ENCODE measurements around the gene RHOF.

The RHOF gene

GRCh38 chr12:121799842-121800693 lies 6.6 kb upstream of the RHOF start:
- TF ChIP-seq, protein P1, sequence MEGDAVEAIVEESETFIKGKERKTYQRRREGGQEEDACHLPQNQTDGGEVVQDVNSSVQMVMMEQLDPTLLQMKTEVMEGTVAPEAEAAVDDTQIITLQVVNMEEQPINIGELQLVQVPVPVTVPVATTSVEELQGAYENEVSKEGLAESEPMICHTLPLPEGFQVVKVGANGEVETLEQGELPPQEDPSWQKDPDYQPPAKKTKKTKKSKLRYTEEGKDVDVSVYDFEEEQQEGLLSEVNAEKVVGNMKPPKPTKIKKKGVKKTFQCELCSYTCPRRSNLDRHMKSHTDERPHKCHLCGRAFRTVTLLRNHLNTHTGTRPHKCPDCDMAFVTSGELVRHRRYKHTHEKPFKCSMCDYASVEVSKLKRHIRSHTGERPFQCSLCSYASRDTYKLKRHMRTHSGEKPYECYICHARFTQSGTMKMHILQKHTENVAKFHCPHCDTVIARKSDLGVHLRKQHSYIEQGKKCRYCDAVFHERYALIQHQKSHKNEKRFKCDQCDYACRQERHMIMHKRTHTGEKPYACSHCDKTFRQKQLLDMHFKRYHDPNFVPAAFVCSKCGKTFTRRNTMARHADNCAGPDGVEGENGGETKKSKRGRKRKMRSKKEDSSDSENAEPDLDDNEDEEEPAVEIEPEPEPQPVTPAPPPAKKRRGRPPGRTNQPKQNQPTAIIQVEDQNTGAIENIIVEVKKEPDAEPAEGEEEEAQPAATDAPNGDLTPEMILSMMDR (IDR thresholded peaks at IDR 0.05) = no peak
- peak; percentile 93 for DNase-seq (ENCODE audit: low spot score)

GRCh38 chr12:121799156-121799841 lies 5.8 kb upstream of the RHOF start:
- H3K4me3 ChIP-seq = peak overlapping the region; percentile 94
- TF ChIP-seq, protein P1 (IDR thresholded peaks at IDR 0.05) = no peak
- no peak for DNase-seq (ENCODE audit: low spot score)
- H3K27ac ChIP-seq = peak overlapping the region; percentile 100

More at GRCh38 chr12:121799842-121800693, 6.6 kb upstream of the RHOF start:
- peak overlapping the region; percentile 94 for H3K4me3 ChIP-seq
- H3K27ac ChIP-seq = peak overlapping the region; percentile 100

DNA sequence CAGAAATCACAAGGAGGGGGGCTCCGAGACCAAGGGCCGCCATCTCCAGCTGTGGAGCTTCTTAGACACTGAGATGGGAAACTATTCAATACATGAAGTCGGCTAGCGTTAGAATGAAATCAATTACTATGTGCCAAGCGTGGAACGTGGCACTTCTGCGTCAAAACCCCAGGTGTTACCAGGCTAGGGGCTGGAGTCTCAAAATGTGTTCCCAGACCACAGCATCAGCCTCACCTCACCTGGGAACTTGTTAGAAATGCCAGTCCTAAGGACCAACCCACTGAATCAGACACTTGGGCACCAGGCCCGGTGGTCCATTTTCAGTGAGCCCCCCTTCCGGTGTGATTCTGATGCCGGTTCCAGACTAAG lies 5.3 kb upstream of the RHOF start:
- no peak for DNase-seq (ENCODE audit: low spot score)
- TF ChIP-seq, protein P1 (IDR thresholded peaks at IDR 0.05) = no peak
- Histone ChIP-seq H3K27ac (peak overlapping the region; percentile 100), H3K4me3 (peak overlapping the region; percentile 94)

DNA sequence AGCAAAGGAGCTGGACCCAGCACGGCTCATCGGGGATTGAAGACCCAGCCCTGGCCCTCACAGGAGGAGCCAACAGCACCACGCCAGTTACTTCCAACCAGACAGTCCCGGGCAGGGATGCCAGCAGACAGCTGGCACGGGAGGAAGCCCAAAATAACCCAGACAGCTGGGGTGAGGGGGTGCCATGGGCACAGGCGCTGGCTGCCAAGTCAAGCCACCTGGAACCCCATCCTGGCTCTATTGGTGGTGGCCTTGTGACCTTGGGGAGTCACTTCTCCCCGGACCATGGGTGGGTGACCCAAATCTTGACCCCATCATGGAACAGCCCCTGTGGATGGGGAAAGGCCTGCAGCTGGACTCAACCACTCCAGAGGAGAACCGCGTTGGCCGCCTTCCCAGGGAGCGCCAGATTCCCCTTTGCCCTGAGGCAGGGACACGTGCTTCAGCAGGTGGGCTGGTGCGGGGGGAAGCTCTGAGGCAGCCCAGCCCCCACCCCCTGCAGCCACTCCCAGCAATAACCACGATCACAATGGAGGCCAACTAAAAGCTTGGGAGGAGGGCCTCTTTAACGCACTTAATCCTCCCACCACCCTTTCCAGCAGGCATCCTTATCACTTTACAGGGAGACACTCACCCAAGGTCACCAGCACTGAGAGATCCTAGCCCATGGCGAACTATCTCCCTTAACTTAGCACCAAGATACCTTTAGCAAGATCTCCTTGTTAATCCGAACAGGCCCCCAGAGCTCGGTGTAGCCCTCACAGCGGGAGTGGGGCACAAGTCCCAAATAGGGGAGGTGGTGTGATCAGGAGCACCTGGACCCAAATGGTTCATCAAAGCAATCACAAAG lies 4.7 kb upstream of the RHOF start:
- no peak for DNase-seq (ENCODE audit: low spot score)
- TF ChIP-seq, protein P1 (IDR thresholded peaks at IDR 0.05) = no peak
- Histone ChIP-seq H3K4me3 (peak overlapping the region; percentile 94), H3K27ac (peak overlapping the region; percentile 100)

DNA sequence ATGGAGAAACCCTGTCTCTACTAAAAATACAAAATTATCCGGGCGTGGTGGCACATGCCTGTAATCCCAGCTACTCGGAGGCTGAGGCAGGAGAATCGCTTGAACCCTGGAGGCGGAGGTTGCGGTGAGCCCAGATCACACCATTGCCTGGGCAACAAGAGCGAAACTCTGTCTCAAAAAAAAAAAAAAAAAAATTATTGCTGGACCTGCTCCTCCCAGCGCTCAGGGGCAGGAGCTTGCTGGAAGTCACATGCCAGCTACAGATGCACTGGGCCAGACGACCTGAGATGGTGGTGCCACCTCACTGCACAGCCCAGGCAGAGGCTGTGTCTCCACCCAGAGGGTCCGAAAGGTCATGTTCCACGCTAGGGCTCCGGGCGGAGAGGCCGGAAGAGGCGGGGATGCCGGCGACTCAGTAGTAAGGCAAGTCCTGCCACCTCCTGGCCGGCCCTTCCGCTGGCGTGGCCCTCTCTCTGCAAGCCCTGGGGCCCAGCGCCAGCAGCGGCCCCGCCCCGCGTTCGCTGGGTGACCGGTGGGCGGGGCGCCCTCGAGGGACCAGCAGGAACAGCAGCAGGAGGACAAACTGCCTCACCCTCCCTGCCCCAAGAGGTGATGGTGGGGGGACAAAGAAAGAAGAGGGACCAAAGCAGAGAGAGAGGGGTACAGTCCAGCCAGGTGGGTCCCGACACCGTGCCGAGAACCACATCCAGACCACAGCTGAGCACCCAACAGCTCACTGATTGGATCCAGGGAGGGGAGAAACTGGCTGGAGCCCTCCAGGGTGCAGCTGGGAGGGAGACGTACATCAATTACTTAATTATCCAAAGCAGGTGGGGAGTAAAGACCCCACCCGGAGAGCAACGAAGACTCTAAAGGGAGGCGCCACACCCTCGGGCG lies 3.6 kb upstream of the RHOF start:
- Histone ChIP-seq H3K4me3 (peak overlapping the region; percentile 94), H3K27ac (peak overlapping the region; percentile 100)
- TF ChIP-seq, protein P1 (IDR thresholded peaks at IDR 0.05) = no peak
- peak; percentile 98 for DNase-seq (ENCODE audit: low spot score)

All from coronary artery (tissue), 2 donors.